Mucosa of gallbladder (tissue), 1 donor: ENCODE data around the gene AP4S1. TPM values are rescaled to one million over a fixed set of nuclear protein-coding genes. Genes with fewer than 3 reads are reported as not detected.

Source experiments
- DNase-seq: peaks from one replicate; pipeline ENCODE4 v3.0.0-alpha.2; 2020; ENCODE audit warnings: low spot score
- total RNA-seq: library from RNA; stranded (reverse); gene quantifications from one replicate; pipeline ENCODE4 v1.2.1, GENCODE V29; 2021
- donor health status: DM: no; HTN: no; CAD: no.

The AP4S1 gene
- total RNA-seq, 1 donor from 2014 or later: 7.5 TPM

GRCh38 chr14:31006703-31007102 lies 18.7 kb upstream of the AP4S1 start:
- DNase-seq: no peak

- no peak for DNase-seq
These were observed 15.4 kb upstream of the AP4S1 start for GRCh38 chr14:31009836-31010574.

- no peak for DNase-seq
These were observed 14.5 kb upstream of the AP4S1 start for GRCh38 chr14:31010935-31011334.

GRCh38 chr14:31013841-31014240 lies 11.6 kb upstream of the AP4S1 start:
- DNase-seq: no peak

- DNase-seq: no peak
These were observed 7.3 kb upstream of the AP4S1 start for GRCh38 chr14:31018057-31018645.

GRCh38 chr14:31020834-31021575 lies 4.4 kb upstream of the AP4S1 start:
- DNase-seq: no peak

- DNase-seq: no peak
These were observed 3.9 kb upstream of the AP4S1 start for GRCh38 chr14:31021576-31021949.

- DNase-seq: no peak
These were observed 3.1 kb upstream of the AP4S1 start for GRCh38 chr14:31022386-31022785.

- no peak for DNase-seq
These were observed 1.4 kb upstream of the AP4S1 start for GRCh38 chr14:31024010-31024480.

GRCh38 chr14:31024577-31025366 lies 677 bp upstream of the AP4S1 start:
- DNase-seq: no peak

GRCh38 chr14:31026077-31026449 lies 614 bp downstream of the AP4S1 start, which contains the start of gene STRN3:
Gene STRN3, minus strand, starts transcription at chr14:31026379. Its CDS starts 194 bp downstream, at chr14:31026185.
- DNase-seq: no peak

- peak; percentile 97 for DNase-seq
These were observed 1.2 kb downstream of the AP4S1 start for GRCh38 chr14:31026450-31027235.

- DNase-seq: no peak
These were observed 2.4 kb downstream of the AP4S1 start for GRCh38 chr14:31027847-31028246.

GRCh38 chr14:31029016-31029970 lies 3.8 kb downstream of the AP4S1 start:
- DNase-seq: no peak

- no peak for DNase-seq
These were observed 5.0 kb downstream of the AP4S1 start for GRCh38 chr14:31030469-31030868.

GRCh38 chr14:31036552-31036951 lies 11.1 kb downstream of the AP4S1 start:
- DNase-seq: no peak

- DNase-seq: no peak
These were observed 12.3 kb downstream of the AP4S1 start for GRCh38 chr14:31037709-31038221.

- DNase-seq: no peak
These were observed 13.2 kb downstream of the AP4S1 start for GRCh38 chr14:31038521-31039166.

GRCh38 chr14:31042300-31042699 lies 16.9 kb downstream of the AP4S1 start:
- no peak for DNase-seq
